ENCODE measurements around the gene HBM.
"Not testable (repeated sequence)": the region's sequence is repeated elsewhere in the genome, so short reads cannot be mapped to it uniquely, and the experiment has no call there.

DNA sequence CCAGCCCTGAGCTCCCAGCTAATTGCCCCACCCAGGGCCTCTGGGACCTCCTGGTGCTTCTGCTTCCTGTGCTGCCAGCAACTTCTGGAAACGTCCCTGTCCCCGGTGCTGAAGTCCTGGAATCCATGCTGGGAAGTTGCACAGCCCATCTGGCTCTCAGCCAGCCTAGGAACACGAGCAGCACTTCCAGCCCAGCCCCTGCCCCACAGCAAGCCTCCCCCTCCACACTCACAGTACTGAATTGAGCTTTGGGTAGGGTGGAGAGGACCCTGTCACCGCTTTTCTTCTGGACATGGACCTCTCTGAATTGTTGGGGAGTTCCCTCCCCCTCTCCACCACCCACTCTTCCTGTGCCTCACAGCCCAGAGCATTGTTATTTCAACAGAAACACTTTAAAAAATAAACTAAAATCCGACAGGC is 4.3 kb downstream of the HBM start:
- TF ChIP-seq, protein P1, sequence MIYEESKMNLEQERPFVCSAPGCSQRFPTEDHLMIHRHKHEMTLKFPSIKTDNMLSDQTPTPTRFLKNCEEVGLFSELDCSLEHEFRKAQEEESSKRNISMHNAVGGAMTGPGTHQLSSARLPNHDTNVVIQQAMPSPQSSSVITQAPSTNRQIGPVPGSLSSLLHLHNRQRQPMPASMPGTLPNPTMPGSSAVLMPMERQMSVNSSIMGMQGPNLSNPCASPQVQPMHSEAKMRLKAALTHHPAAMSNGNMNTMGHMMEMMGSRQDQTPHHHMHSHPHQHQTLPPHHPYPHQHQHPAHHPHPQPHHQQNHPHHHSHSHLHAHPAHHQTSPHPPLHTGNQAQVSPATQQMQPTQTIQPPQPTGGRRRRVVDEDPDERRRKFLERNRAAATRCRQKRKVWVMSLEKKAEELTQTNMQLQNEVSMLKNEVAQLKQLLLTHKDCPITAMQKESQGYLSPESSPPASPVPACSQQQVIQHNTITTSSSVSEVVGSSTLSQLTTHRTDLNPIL (CRISPR knock-in tag; IDR thresholded peaks at IDR 0.05; ENCODE audit: low read depth) = not testable (repeated sequence)
- TF ChIP-seq, protein P2, sequence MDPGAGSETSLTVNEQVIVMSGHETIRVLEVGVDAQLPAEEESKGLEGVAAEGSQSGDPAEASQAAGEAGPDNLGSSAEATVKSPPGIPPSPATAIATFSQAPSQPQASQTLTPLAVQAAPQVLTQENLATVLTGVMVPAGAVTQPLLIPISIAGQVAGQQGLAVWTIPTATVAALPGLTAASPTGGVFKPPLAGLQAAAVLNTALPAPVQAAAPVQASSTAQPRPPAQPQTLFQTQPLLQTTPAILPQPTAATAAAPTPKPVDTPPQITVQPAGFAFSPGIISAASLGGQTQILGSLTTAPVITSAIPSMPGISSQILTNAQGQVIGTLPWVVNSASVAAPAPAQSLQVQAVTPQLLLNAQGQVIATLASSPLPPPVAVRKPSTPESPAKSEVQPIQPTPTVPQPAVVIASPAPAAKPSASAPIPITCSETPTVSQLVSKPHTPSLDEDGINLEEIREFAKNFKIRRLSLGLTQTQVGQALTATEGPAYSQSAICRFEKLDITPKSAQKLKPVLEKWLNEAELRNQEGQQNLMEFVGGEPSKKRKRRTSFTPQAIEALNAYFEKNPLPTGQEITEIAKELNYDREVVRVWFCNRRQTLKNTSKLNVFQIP (CRISPR knock-in tag; IDR thresholded peaks at IDR 0.05; ENCODE audit: borderline replicate concordance, low read depth) = not testable (repeated sequence)
- not testable (repeated sequence) for TF ChIP-seq TOX (CRISPR knock-in tag; IDR thresholded peaks at IDR 0.05; ENCODE audit: borderline replicate concordance); RARB (CRISPR knock-in tag; IDR thresholded peaks at IDR 0.05); ZFP30 (CRISPR knock-in tag; IDR thresholded peaks at IDR 0.05); ZFP3 (CRISPR knock-in tag; IDR thresholded peaks at IDR 0.05); ISL1 (CRISPR knock-in tag; IDR thresholded peaks at IDR 0.05); ZNF70 (CRISPR knock-in tag; IDR thresholded peaks at IDR 0.05); TCF4 (CRISPR knock-in tag; IDR thresholded peaks at IDR 0.05; ENCODE audit: borderline replicate concordance)
- TF ChIP-seq, protein P3, sequence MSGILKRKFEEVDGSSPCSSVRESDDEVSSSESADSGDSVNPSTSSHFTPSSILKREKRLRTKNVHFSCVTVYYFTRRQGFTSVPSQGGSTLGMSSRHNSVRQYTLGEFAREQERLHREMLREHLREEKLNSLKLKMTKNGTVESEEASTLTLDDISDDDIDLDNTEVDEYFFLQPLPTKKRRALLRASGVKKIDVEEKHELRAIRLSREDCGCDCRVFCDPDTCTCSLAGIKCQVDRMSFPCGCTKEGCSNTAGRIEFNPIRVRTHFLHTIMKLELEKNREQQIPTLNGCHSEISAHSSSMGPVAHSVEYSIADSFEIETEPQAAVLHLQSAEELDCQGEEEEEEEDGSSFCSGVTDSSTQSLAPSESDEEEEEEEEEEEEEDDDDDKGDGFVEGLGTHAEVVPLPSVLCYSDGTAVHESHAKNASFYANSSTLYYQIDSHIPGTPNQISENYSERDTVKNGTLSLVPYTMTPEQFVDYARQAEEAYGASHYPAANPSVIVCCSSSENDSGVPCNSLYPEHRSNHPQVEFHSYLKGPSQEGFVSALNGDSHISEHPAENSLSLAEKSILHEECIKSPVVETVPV (CRISPR knock-in tag; IDR thresholded peaks at IDR 0.05) = not testable (repeated sequence)
- TF ChIP-seq, protein P4, sequence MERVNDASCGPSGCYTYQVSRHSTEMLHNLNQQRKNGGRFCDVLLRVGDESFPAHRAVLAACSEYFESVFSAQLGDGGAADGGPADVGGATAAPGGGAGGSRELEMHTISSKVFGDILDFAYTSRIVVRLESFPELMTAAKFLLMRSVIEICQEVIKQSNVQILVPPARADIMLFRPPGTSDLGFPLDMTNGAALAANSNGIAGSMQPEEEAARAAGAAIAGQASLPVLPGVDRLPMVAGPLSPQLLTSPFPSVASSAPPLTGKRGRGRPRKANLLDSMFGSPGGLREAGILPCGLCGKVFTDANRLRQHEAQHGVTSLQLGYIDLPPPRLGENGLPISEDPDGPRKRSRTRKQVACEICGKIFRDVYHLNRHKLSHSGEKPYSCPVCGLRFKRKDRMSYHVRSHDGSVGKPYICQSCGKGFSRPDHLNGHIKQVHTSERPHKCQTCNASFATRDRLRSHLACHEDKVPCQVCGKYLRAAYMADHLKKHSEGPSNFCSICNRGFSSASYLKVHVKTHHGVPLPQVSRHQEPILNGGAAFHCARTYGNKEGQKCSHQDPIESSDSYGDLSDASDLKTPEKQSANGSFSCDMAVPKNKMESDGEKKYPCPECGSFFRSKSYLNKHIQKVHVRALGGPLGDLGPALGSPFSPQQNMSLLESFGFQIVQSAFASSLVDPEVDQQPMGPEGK (CRISPR knock-in tag; IDR thresholded peaks at IDR 0.05; ENCODE audit: borderline replicate concordance) = not testable (repeated sequence)

Data from SK-N-SH treated with all-trans-retinoic acid at 6 μM for 48 hours (cell line).